NT2/D1 (cell line): ENCODE measurements around the gene ANKRD22.

Source experiments
- SUZ12 ChIP-seq: IDR thresholded peaks from 2 replicates; pipeline ENCODE4 v1.6.1; 2011; ENCODE audit not compliant: insufficient read length, insufficient read depth; ENCODE audit errors: extremely low read depth
- YY1 ChIP-seq: IDR thresholded peaks from 2 replicates; pipeline ENCODE4 v1.6.1; 2011; ENCODE audit not compliant: insufficient read length, insufficient read depth
- ZNF274 ChIP-seq: IDR thresholded peaks from 2 replicates; pipeline ENCODE4 v1.6.1; 2011; ENCODE audit warnings: mild to moderate bottlenecking, low read depth, low read length

GRCh38 chr10:88851706-88852105, at the start of gene ANKRD22:
- TF ChIP-seq SUZ12 (no peak), ZNF274 (no peak), YY1 (no peak)
